Activated naive CD4-positive, alpha-beta T cell treated with anti-CD3 and anti-CD28 coated beads for 36 hours (primary cell): ENCODE measurements around the gene RIBC2. TPM values are rescaled to one million over a fixed set of nuclear protein-coding genes. Genes with fewer than 3 reads are reported as not detected.
"Not testable (repeated sequence)": the region's sequence is repeated elsewhere in the genome, so short reads cannot be mapped to it uniquely, and the experiment has no call there.

Experiments used
- CTCF ChIA-PET: fragments of 350-600 bp; sonication (Branson Sonifier 250); formaldehyde crosslinking; loops from one replicate; lab custom pipeline; 2021; ENCODE audit warnings: antibody characterized with exemption; lab: Charles Lee
- DNase-seq: peaks from one replicate; pipeline ENCODE4 v3.0.0-alpha.2; 2020
- H3K27ac Mint-ChIP-seq: one replicate; pipeline ENCODE4 v1.8.0; 2021; ENCODE audit warnings: mild to moderate bottlenecking, mixed read lengths
- H3K27me3 Mint-ChIP-seq: one replicate; pipeline ENCODE4 v1.8.0; 2021; ENCODE audit warnings: low read depth, mixed read lengths
- H3K36me3 Mint-ChIP-seq: one replicate; pipeline ENCODE4 v1.8.0; 2021; ENCODE audit warnings: low read depth, mixed read lengths
- H3K4me1 Mint-ChIP-seq: one replicate; pipeline ENCODE4 v1.8.0; 2021; ENCODE audit warnings: low read depth, mixed read lengths
- H3K4me3 Mint-ChIP-seq: one replicate; pipeline ENCODE4 v1.8.0; 2021; ENCODE audit warnings: mild to moderate bottlenecking, moderate library complexity, mixed read lengths
- H3K9me3 Mint-ChIP-seq: one replicate; pipeline ENCODE4 v1.8.0; 2021; ENCODE audit warnings: mixed read lengths
- intact Hi-C: fragments of 100-400 bp; cut with micrococcal nuclease; formaldehyde crosslinking; loops from one replicate; pipeline ENCODE4 v1.15.1; 2023
- total RNA-seq, 2 experiments: library from RNA; stranded (reverse); gene quantifications; one replicate each; pipeline ENCODE4 v1.2.3, GENCODE V29; 2021

RIBC2 gene
- total RNA-seq, 2 experiments from 2014 or later: 6.2 to 6.3 TPM

- Mint-ChIP-seq H3K36me3 (peaks cover 4% of the 10 kb centered on the region), H3K27ac (no peak overlapping the region), H3K27me3 (no peaks in the 10 kb centered on the region), H3K9me3 (peaks cover 3% of the 10 kb centered on the region), H3K4me1 (no peaks in the 10 kb centered on the region), H3K4me3 (no peak overlapping the region)
- CTCF ChIA-PET: interaction anchor here (0.6 kb wide), 1 partner anchor 1559 kb away, joined by 5 read pairs; no protein-coding TSS in a partner anchor
- intact Hi-C loops: no loop called here
- no peak for DNase-seq
Observed at GRCh38 chr22:45425531-45426265, 12.2 kb downstream of the RIBC2 start.

- CTCF ChIA-PET: no interaction called here
- Mint-ChIP-seq H3K9me3 (peaks cover 3% of the 10 kb centered on the region), H3K27ac (no peak overlapping the region), H3K36me3 (peaks cover 4% of the 10 kb centered on the region), H3K4me3 (no peak overlapping the region), H3K4me1 (no peaks in the 10 kb centered on the region), H3K27me3 (no peaks in the 10 kb centered on the region)
- no peak for DNase-seq
- intact Hi-C loops: no loop called here
Observed at GRCh38 chr22:45426387-45426786, 12.9 kb downstream of the RIBC2 start.

- intact Hi-C loops: loop anchor here (1.0 kb wide), 1 partner anchor 8 kb away; no protein-coding TSS in a partner anchor
- DNase-seq: no peak
- H3K27me3 Mint-ChIP-seq: no peaks in the 10 kb centered on the region
- CTCF ChIA-PET: interaction anchor here (1.2 kb wide), 1 partner anchor 9 kb away, joined by 3 read pairs; no protein-coding TSS in a partner anchor
- no peaks in the 10 kb centered on the region for H3K4me1 Mint-ChIP-seq
- H3K36me3 Mint-ChIP-seq: peaks cover 4% of the 10 kb centered on the region
- no peak overlapping the region for H3K27ac Mint-ChIP-seq
- no peak overlapping the region for H3K4me3 Mint-ChIP-seq
- H3K9me3 Mint-ChIP-seq: peaks cover 3% of the 10 kb centered on the region
Observed at GRCh38 chr22:45427114-45427513, 13.6 kb downstream of the RIBC2 start.

- no peak for DNase-seq
- Mint-ChIP-seq H3K4me1 (no peaks in the 10 kb centered on the region), H3K27me3 (no peaks in the 10 kb centered on the region), H3K27ac (no peak overlapping the region), H3K9me3 (peaks cover 3% of the 10 kb centered on the region), H3K36me3 (peaks cover 4% of the 10 kb centered on the region), H3K4me3 (no peak overlapping the region)
- CTCF ChIA-PET: no interaction called here
- intact Hi-C loops: no loop called here
Observed at GRCh38 chr22:45428391-45429385, 15.2 kb downstream of the RIBC2 start.

- Mint-ChIP-seq H3K4me1 (no peaks in the 10 kb centered on the region), H3K27ac (no peak overlapping the region), H3K4me3 (no peak overlapping the region), H3K36me3 (peaks cover 4% of the 10 kb centered on the region), H3K9me3 (peaks cover 3% of the 10 kb centered on the region), H3K27me3 (no peaks in the 10 kb centered on the region)
- CTCF ChIA-PET: no interaction called here
- no peak for DNase-seq
- intact Hi-C loops: no loop called here
Observed at GRCh38 chr22:45429424-45429823, 15.9 kb downstream of the RIBC2 start.

- peaks cover 3% of the 10 kb centered on the region for H3K9me3 Mint-ChIP-seq
- H3K36me3 Mint-ChIP-seq: peaks cover 4% of the 10 kb centered on the region
- CTCF ChIA-PET: no interaction called here
- intact Hi-C loops: no loop called here
- H3K4me1 Mint-ChIP-seq: peaks cover under 1% of the 10 kb centered on the region
- no peak for DNase-seq
- H3K4me3 Mint-ChIP-seq: no peak overlapping the region
- no peaks in the 10 kb centered on the region for H3K27me3 Mint-ChIP-seq
- no peak overlapping the region for H3K27ac Mint-ChIP-seq
Observed at GRCh38 chr22:45429981-45430775, 16.7 kb downstream of the RIBC2 start.

GRCh38 chr22:45430871-45431270 lies 17.4 kb downstream of the RIBC2 start:
- intact Hi-C loops: no loop called here
- Mint-ChIP-seq H3K4me3 (no peak overlapping the region), H3K36me3 (peaks cover 4% of the 10 kb centered on the region), H3K27me3 (no peaks in the 10 kb centered on the region), H3K9me3 (peaks cover 3% of the 10 kb centered on the region), H3K4me1 (peaks cover 8% of the 10 kb centered on the region), H3K27ac (no peak overlapping the region)
- CTCF ChIA-PET: no interaction called here
- DNase-seq: no peak

- CTCF ChIA-PET: interaction anchor here (1.2 to 1.6 kb wide), 3 partner anchors 11 to 166 kb away, joined by 3 to 6 read pairs (median 4); no protein-coding TSS in a partner anchor
- Mint-ChIP-seq H3K9me3 (no peaks in the 10 kb centered on the region), H3K27ac (no peak overlapping the region), H3K4me3 (no peak overlapping the region), H3K27me3 (no peaks in the 10 kb centered on the region), H3K4me1 (peaks cover 8% of the 10 kb centered on the region), H3K36me3 (no peaks in the 10 kb centered on the region)
- DNase-seq: no peak
- intact Hi-C loops: loop anchor here (1.0 kb wide), 2 partner anchors 8 to 166 kb away; no protein-coding TSS in a partner anchor
Observed at GRCh38 chr22:45434981-45435380, 21.5 kb downstream of the RIBC2 start.

- no peak overlapping the region for H3K27ac Mint-ChIP-seq
- intact Hi-C loops: loop anchor here (1.0 kb wide), 2 partner anchors 8 to 166 kb away; no protein-coding TSS in a partner anchor
- no peak overlapping the region for H3K4me3 Mint-ChIP-seq
- no peaks in the 10 kb centered on the region for H3K9me3 Mint-ChIP-seq
- no peaks in the 10 kb centered on the region for H3K36me3 Mint-ChIP-seq
- DNase-seq: peak; percentile 85
- CTCF ChIA-PET: interaction anchor here (0.7 to 1.0 kb wide), 2 partner anchors 8 to 33 kb away, joined by 3 read pairs; no protein-coding TSS in a partner anchor
- no peaks in the 10 kb centered on the region for H3K27me3 Mint-ChIP-seq
- peaks cover 11% of the 10 kb centered on the region for H3K4me1 Mint-ChIP-seq
Observed at GRCh38 chr22:45435544-45436139, 22.1 kb downstream of the RIBC2 start.

GRCh38 chr22:45436871-45437517 lies 23.5 kb downstream of the RIBC2 start:
- H3K4me3 Mint-ChIP-seq, H3K36me3 Mint-ChIP-seq, H3K27ac Mint-ChIP-seq, H3K27me3 Mint-ChIP-seq, intact Hi-C loops, DNase-seq, H3K9me3 Mint-ChIP-seq: not testable (repeated sequence)
- peaks cover 19% of the 10 kb centered on the region for H3K4me1 Mint-ChIP-seq
- CTCF ChIA-PET: interaction anchor here (1.1 to 1.4 kb wide), 2 partner anchors 117 to 169 kb away, joined by 3 to 7 read pairs; no protein-coding TSS in a partner anchor

GRCh38 chr22:45438336-45438735 lies 24.8 kb downstream of the RIBC2 start:
- no peak overlapping the region for H3K4me3 Mint-ChIP-seq
- no peaks in the 10 kb centered on the region for H3K9me3 Mint-ChIP-seq
- H3K4me1 Mint-ChIP-seq: peaks cover 19% of the 10 kb centered on the region
- intact Hi-C loops: no loop called here
- CTCF ChIA-PET: interaction anchor here (0.6 to 1.4 kb wide), 3 partner anchors 170 to 616 kb away, joined by 3 to 7 read pairs (median 3); no protein-coding TSS in a partner anchor
- DNase-seq: no peak
- H3K27ac Mint-ChIP-seq: no peak overlapping the region
- H3K27me3 Mint-ChIP-seq: peaks cover 2% of the 10 kb centered on the region
- H3K36me3 Mint-ChIP-seq: no peaks in the 10 kb centered on the region
